IPS-NIHi11 (cell line): ENCODE results near the gene UGT1A5.

ENCODE experiments used
- DNase-seq: peaks from one replicate; pipeline ENCODE4 v3.0.0; 2012; ENCODE audit warnings: mixed read lengths, low spot score

The UGT1A5 gene

DNA sequence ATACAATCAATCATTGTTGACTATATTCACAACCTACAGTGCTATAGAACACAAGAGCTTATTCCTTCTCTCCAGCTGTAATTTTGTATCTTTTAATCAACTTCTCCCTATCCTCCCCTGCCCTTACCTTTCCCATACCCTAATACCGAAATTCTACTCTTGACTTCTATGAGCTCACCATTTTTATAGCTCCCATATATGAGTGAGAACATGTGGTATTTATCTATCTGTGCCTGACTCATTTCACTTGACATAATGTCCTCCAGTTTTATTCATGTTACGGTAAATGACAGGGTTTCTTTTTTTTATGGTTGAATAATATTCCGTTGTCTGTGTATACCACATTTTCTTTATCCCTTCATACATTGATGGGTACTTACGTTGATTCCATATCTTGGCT, 68.1 kb downstream of the UGT1A5 start:
- DNase-seq, result no peak

DNA sequence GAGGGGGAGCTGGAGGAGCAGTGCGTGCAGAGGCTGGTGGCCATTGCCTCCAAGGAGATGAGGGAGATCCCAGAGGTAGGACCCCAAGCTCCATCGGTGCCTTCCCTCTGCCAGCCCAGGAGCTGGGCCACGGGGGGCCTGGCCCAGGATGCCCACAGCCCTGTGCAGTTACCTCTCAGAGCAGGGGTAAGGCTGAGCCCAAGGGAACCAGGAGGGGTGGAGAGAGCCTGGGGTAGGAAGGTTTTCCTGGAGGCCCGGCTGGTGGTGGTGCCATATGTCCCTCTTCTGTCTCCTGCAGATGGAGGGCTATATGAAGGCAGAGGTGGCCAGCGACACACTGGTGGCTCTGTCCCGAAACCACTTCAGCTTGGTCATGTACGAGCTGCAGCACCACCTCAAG, 76.8 kb downstream of the UGT1A5 start:
- no peak for DNase-seq

DNA sequence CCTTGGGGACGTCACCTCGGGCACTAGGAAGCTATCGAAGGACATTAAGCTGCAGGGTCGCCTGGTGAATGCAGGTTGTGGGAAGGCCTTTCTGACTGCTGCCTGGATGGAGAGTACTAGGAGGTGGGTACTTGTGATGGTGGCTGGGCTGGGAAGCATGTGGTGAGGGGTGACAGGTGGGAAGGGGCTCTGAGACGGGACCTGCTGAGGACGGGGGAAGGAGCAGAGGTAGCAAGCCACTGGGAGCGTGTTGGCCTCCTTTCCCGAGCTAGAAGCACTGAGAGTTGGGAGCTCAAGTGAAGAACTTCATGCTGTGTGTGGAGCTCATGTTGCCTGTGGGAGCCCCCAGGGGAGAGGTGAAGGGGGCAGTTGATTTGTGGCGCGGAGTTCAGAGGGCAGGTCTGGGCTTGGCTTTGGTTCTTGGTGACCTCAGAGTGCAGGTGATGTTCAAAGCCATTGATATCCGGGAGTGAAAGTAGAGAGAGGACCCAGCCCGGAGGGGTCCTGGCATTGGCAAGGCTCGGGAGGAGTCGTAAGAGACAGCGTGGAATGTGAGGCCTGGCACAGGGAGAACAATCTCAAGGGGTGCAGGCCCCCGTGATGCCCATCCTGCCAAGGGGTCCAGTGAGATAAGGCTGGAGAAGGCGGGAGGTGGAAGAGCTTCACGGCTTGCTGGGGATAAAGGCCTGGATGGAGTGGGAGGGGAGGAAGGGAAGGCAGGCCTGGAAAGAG, 78.6 kb downstream of the UGT1A5 start:
- DNase-seq, result peak; percentile 2

DNA sequence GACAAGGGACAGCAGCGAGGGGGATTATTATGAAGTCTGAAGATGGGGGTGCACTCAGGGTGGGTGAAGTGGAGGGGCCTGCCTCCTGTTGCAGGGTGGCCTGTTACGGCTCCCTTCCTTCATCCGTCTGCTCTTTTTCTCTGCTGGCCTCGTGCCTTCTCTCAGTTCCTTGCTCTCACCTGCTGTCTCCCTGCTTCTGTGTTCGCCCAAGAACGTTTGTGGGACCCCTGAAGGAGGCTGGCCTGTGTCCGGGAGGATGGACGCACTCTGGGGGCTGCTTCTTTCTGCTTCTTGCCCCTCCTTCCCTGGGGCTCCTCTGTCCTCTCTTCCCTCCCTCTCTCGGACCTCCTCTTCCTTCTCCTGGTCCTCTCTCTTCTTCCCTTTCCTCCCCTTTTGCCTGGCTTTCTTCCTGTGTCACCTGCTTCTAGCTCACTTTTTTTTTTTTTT, 79.2 kb downstream of the UGT1A5 start:
- no peak for DNase-seq

DNA sequence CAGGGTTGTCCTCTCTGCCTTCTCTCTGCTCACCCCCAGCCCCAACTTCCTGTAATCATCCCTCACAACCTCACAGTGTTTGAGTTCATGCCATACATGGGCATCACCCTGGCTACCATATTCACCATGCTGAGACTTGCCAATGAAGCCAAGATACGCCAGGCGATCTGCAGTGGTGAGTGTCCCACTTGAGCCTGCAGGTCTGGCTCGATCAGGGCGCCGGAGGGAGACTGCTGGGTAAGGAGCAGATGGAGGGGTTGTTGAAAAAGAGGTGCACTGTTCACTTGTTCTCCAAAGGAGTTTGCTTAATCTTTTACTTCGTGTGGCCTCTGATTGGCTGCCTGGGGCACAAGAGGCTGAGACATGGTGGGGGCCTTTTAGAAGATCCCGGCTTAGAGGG, 80.0 kb downstream of the UGT1A5 start:
- DNase-seq, result no peak

DNA sequence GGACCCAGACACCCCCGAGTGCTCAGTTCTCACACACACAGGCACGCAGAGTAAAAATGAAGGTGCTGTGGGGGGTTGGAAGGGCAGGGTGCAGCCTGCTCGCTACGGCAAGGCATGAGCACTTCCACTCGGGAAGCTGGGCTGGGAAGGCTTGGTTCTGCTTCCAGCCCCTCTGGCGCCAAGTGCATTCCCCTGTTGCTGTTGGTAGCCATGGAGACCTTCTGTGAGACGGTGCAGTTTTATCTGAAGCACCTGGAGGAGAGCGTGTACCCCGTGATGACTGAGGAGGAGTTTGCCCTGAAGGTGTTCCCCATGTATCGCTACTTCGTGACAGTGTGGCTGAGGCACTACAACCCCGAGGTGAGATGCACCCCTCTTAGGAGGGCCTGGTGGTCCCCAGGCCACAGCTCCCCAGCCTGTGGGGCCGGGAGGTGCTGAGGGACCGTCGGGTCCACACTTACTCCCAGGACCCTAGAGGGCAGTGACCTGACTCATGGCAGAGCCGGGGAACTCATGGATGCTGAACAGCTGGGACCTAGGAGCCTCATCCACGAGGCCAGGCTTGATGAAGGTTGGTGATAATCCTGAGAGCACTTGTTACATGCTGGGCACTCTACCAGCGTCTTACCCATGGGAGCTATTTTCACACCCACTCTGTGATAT, 80.9 kb downstream of the UGT1A5 start:
- DNase-seq, result no peak

DNA sequence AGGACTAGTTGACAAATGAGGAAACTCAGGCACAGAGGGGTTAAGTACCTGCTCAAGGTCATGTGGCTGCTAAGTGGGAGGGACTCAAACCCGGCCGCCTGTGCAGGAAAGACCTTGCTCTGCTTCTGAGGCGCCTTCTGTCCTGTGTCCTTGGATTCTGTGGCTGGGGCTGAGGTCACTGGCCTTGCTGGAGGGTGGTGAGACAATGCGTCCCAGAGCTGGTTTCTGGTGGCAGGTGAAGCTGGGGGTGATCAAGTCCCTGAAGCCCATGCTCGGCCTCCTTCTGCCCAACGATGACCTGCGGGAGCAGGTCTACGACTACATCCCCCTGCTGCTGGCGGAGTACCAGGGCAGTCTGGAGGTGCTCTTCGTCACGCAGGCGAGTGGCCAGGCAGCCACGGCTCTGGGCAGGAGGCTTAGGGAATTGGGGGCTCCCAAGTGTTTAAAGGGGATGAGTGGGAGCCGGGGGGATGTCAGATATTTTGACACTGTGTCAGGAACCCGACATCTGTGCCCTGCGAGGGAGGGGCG, 81.5 kb downstream of the UGT1A5 start:
- no peak for DNase-seq

DNA sequence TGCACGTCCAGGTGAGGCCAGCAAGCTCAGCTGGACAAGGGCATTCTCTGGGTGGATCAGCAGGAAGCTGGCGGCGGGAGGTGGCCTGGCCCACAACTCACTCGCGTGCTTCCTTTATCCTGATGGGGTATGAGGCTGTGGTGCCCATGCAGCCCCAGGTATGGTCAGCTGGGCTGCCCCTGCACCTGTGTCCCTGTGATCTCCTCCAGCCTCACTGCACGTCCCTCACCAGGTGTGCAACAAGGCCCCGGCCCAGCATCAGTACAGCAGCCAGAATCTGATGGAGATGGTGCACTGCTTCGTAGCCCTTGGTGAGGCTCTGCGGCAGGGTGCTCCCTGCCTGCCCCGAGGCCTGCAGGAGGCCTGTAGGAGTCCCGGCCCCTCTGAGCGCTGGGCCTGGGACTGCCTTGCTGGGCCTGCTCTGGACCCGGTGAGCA, 83.0 kb downstream of the UGT1A5 start:
- no peak for DNase-seq

DNA sequence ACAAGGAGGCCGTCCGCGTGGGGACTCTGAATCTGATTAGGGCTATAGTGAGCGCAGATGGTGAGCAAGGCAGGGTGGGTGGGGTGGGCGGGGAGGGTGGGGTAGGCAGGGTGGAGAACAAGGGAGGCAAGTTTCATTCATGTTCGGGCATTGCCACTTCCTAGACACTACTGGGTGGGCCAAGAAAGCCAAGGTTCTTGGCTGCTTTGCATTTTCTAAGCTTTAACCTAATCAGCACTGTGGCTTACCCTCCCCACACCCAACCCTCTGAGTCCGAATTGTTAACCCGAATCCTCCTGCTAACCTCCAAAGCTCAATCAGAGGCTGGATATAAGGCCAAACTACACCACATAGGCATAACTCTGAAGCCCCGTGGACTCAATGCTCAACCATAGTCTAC, 83.5 kb downstream of the UGT1A5 start:
- no peak for DNase-seq

DNA sequence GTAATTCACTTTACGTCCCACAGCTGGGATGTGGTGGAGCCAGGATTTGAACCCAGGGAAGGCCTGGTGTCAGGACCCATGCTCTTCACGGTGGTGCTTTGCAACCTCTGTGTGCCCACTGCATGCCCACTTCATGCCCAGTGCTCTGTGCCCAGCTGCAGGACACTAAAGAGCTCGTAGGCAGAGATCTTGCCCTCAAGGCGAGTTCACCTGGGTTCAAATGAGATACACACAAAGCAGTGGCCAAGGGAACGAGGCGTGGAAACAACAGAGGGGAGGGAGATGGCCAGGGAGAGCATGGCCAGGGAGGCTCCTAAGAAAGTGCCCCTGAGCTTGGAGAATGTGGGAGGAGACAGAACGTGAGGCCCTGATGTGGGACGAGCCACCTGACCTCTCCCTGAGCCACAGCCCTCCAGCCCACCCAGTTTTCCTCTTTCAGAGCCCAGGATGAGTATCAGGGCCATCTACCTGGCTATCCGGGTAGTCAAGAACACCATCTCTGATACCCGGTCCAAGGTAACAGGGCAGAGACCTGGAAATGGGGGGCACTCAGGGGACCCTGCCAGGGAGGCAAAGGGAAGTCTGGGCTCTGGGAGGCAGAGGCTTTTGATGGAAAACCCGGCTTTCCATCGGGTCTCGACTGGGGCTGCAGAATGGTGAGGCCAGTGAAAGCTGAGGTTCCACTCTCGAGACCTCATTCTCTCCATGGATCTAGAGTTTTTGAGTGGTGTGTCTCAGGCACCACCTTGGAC, 85.8 kb downstream of the UGT1A5 start:
- no peak for DNase-seq

DNA sequence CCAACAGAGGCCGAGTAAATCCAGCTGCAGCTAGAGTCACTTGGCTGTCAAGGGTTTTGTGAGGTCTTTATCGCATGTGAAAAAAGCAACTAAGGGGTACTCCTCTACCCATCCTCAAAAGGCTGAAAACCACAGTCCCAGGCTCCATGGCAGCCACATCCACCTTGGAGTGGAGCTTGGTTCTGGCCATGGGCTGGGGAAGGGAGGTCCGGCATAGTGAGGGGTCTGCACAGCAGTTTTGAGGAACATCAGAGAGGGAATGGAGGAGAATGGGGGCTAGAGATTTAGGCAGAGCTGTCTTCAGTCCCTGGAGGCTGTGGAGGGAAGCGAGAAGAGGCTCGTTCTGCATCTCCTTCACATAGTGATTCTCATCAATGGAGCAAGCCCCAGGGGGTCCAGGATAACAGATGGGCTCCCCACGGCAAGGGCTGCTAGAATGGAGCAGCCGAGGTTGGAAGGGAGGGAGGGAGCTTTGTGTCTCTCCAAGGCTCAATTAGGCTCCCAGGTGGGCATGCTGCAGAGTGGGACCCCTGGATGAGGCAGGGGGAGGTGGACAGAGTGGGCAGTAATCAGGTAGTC, 86.5 kb downstream of the UGT1A5 start:
- no peak for DNase-seq

DNA sequence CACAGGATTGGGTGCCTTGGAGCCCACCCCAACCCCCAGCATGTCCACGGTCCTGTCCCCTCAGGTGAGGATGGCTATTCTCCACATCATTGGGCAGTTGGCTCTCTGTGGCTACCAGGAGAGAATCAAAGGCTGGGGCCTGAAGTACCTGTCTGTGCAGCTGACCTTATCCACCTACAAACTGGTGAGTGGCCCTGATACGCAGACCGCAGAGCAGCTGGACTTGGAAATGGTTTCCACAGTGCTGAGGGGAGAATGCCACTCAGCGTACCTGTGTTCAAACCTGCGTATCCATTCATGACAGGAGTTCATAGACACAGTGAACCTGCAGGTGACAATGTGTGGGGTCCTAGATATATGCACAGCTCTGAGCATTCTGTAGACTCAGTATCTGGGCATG, 87.0 kb downstream of the UGT1A5 start:
- DNase-seq, result no peak

DNA sequence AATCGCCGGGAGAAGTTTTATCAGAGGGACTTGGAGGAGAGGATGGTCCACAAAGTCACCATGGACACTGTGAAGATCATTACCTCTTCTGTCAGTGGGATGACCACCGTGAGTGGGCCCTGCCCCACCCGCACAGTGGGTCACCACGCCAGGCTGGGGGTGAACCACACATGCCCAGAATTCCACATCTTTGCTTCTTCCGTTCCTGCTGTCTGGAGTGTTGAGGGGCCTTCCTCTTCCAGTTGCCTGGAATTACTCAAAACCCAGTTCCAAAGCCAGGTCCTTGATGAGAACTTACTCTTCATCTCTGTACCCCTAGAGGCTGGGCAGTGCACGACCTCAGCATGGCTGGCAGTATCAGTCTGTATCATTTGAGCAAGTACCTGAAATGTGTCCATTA, 87.5 kb downstream of the UGT1A5 start:
- no peak for DNase-seq

DNA sequence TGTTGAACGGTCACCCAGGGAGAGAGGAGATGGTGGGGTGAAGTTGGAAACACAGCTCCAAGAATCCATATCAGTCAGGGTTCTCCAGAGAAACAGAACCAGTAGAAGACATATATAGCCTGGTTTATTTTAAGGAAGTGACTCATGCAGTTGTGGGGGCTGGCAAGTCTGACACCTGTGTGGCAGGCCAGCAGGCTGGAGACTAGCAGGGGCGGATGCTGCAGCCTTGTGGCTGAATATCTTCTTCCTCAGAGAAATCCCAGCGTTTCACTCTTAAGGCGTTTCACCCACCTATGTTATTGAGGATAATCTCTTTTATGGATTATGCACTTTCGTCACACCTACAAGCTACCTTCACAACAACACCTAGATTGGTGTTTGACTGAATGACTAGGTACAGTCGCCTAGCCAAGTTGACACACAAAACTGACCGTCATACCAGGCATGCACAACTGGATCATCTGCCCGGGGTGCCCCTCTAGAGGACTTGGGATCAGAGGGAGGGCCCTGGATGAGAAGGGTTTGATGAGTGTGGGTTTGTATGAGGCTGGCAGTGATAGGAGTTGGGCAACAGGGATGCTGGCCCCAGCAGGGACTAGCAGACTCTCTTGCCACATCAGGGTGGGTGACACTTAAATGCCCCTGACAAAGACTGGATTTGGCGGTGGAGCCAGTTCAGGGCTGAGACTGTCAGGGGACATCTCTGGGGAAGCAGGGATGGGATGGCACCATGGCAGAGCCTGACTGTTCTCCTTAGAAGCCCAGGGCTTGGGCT, 88.8 kb downstream of the UGT1A5 start:
- no peak for DNase-seq

DNA sequence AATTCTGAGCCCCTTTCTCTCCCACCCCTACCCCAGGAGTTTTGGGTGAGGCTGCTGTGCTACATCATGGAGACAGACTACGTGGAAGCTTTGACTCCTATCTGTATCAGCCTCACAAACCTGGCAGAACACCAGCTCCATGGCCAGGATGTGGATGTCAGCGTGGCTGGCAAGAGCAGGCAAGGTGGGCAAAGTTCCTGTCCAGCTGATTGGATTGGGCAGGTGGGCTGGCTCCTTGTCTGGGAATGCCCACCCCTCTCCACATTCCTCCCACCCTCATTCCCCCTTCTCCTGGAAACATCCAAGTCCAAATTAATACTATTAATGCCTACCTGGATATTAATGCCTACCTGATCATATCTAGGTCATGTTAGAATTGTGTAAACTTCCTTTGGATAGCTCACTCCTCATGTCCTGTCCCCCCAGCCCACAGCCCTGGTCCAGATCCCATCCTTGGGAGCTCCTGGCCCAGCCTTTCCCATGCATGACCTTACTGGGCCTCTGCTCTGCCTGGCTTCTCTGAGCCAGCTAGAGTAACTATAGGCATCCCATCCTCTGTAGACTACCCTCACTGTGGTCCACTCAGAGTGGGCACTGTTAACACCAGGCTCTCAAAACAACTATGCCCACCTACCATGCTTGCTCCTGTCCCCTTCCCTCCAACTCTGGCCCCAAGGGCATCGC, 89.6 kb downstream of the UGT1A5 start:
- no peak for DNase-seq

DNA sequence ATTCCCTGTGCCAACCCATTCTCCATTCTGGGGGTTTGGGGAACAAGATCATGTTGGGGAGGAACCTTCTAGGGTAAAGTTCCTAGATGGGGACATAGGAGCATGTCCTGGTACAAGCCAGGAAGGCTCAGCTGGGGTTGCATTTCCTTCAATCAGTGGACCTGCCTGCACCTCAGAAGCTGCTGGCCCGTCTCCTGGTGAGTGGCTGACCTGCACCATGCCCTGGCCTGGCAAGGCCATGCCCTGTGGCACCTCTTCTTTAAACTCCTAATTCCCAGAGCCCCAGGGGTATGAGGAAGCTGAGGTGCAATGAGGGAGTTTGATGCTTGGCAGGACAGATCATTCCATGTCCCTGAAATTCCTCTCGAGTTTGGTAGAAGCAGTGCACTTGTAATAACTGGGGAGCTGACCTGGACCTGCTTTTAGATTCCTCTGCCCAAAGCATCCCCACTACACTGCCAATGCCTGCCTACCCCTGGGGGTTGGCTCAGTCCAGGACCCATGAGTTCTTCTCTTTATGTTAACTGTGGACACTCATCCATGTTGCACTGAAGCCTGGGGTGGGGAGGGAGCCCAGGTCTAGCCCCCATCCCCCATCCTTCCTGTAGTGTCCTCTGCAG, 90.7 kb downstream of the UGT1A5 start:
- DNase-seq, result no peak

DNA sequence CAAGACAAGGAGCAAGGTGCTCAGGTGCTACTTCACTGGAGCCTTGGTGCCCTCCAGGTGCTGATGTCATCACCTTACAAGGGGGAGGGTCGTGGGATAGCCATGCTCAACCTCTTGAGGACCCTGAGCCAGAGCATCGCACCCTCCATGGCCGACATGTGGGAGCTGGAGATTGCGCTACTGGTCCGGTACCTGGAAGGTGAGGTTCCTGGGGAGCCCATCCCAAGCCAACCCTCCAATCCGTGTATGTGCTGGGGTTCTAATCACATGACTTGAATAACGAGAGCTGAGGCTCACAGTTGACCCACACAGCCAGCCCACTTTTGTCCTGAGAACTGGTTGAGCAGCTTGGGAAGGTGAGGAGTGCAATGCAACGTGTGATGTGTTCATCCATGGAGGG, 91.3 kb downstream of the UGT1A5 start:
- DNase-seq, result no peak

DNA sequence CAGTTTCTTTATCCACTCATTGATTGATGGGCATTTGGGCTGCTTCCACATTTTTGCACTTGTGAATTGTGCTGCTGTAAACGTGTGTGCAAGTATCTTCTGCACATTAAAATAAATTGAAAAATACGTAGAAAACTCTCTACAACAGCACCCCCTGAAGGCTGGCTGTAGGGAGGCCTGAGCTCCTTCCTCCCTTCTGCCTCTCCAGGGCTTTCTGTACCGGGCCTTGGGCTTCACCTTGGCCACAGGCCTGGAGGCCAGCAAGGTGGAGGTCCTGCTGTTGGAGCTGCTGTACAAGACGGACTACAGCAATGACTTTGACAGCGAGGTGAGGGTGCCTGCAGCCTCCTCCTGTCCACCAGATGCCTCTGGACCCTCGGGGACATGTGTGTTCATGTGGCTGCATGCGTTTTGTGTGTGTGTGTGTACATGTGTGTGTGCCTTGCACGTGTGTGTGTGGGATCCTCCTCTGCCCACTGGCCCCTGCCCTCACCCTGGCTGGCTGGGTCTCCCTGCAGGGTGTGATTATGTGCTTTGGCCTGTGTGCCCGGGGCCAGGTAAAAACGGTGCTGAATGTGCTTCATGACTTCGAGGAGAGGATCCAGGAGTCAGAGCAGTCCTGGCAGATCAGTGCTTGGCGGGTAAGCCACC, 94.6 kb downstream of the UGT1A5 start:
- no peak for DNase-seq

DNA sequence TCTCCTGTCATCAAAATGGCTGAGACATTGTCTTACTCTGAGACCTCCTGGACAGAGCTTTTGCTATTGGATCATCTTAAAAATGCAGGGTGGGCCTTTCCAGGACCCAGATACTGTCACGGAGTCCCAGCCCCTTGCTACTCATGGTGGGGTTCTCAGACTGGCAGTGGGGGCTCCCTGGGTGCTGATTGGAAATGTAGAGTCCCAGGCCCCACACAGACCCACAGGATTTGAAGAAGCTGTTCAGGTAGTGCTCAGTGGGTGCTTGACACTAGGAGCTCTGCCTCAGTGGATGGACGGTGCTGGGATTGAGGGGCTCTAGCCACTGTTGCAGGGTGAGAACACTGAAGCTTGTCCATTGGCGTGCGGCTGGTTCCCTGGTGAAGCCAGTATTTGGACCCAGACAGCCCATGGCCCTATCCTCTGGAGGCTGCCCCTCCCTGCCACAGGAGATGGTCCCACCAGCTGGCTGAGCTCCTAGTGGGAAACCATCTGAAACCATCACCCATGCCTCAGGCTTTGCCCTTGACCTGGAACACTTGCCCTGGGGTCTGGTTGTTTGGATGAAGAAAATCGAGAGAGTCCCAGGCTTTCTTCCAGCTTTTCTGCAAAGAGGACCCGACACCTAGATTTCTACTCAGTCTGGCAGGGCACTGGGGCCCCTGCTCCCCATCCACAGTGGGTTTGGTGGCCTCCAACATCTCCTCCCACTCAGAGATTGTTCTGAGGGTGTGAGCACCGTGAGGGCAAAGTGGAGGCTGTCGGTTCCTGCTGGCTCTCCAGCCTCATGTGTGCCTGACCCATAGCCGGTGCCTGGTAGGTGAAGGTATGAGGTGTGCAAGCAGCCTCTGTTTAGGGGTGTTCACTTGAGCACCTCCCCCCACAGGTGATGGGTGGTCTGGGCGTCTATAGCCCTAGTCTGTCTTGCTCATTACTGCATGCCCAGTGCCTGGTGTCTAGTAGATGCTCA, 95.5 kb downstream of the UGT1A5 start:
- no peak for DNase-seq
